22Rv1 (cell line): ENCODE results near the gene CD84.

ENCODE experiments used
- H3K27ac ChIP-seq: fragments of 450-650 bp; 2 replicates; pipeline ENCODE4 v1.5.1; 2017
- ZFX ChIP-seq: fragments of 450-650 bp; IDR thresholded peaks from 2 replicates; pipeline ENCODE4 v1.6.1; 2017; ENCODE audit warnings: antibody characterized with exemption, borderline replicate concordance
- TF ChIP-seq, protein P1 (sequence below): fragments of 450-650 bp; IDR thresholded peaks from 2 replicates; pipeline ENCODE4 v1.5.1; 2017; ENCODE audit warnings: mild to moderate bottlenecking

CD84 gene

DNA sequence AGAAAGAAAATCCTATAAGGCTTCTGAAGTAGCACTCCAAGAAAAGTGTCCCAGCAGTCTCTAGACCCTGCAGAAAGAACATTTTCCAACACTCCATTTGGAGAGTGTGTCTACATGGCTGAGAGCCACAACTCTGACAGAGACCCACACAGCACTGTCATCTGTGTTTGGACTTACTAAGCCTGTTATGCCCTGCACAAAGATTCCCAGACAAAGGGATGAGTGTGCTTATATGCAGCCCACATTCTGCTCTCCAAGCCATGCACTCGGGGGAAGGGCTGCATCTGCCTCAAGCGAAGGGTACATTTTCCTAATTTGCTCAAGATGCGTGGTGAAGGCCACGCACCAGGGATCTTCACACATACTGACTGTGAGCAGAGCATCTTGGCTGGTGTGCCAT lies 31.9 kb downstream of the CD84 start:
- no peak overlapping the region for H3K27ac ChIP-seq
- TF ChIP-seq, protein P1, sequence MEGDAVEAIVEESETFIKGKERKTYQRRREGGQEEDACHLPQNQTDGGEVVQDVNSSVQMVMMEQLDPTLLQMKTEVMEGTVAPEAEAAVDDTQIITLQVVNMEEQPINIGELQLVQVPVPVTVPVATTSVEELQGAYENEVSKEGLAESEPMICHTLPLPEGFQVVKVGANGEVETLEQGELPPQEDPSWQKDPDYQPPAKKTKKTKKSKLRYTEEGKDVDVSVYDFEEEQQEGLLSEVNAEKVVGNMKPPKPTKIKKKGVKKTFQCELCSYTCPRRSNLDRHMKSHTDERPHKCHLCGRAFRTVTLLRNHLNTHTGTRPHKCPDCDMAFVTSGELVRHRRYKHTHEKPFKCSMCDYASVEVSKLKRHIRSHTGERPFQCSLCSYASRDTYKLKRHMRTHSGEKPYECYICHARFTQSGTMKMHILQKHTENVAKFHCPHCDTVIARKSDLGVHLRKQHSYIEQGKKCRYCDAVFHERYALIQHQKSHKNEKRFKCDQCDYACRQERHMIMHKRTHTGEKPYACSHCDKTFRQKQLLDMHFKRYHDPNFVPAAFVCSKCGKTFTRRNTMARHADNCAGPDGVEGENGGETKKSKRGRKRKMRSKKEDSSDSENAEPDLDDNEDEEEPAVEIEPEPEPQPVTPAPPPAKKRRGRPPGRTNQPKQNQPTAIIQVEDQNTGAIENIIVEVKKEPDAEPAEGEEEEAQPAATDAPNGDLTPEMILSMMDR, result no peak
- TF ChIP-seq ZFX, result no peak

DNA sequence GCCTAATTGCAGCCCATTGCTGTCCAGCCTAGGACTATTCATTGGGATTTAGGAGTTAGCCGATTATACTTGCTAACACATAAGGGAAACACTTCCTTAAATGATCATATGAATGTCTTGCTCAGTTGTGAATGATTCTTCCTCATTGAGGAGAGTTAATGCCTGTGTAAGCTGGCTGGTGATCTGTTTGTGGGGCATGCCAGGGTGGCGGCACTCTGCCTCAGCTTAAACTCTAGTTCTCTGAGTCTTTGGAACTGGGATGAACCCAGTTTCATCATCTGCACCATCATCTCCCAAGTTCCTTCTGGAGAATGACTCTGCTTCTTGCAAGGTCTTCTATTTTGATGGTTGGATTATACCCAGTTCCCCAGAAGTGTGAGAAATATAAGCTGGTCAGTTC lies 32.4 kb downstream of the CD84 start:
- TF ChIP-seq, protein P1, result no peak
- no peak overlapping the region for H3K27ac ChIP-seq

DNA sequence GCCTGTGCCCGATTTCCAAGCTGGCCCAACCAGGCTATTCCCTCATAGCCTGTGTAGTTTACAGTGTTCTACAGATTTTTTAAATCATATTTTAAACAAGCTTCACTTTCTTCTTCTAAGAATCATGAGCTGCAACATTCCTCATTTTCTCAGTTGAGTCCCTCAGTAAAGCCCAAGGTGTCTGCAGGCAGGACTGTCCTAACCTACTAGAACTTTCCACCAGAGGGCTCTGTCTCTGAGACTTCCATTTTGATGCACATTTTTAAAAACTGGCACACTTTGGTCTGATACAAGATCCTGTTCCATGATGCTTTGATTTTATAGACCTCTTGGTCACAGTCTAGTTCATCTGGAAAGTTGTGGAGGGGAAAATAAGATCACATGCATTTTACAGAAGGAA lies 34.6 kb downstream of the CD84 start:
- no peak overlapping the region for H3K27ac ChIP-seq
- TF ChIP-seq ZFX, result no peak
- TF ChIP-seq, protein P1, result peak; percentile 60

DNA sequence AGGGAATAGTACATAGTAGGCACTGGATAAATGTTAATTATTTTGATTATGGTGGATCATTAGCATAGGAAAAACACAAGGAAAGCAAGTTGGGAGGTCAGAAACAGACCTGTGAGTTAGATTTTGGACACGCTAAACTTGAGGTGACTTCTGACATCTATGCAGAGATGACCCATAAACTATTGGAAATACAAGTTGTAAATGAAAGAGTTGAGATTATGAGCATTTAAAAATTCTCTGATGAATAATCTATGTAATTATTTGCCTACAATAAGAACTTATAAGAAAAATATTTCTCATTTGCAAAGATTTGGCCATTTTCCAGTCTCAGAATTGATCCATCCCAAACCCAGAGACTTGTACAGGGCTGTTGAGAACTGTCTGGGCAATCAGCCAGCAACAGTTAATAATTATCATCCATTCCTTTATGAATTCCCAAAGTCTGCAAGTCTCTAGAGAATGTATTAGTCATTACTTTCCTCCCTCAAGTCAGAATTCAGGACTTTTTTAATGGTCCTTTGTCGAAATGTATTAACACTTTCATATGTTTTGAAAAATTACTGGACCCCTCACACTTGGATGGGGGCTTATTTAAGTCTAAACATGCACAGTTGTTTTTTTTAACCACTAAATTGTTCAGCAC lies 36.9 kb downstream of the CD84 start:
- TF ChIP-seq ZFX, result no peak
- TF ChIP-seq, protein P1, result no peak
- no peak overlapping the region for H3K27ac ChIP-seq

DNA sequence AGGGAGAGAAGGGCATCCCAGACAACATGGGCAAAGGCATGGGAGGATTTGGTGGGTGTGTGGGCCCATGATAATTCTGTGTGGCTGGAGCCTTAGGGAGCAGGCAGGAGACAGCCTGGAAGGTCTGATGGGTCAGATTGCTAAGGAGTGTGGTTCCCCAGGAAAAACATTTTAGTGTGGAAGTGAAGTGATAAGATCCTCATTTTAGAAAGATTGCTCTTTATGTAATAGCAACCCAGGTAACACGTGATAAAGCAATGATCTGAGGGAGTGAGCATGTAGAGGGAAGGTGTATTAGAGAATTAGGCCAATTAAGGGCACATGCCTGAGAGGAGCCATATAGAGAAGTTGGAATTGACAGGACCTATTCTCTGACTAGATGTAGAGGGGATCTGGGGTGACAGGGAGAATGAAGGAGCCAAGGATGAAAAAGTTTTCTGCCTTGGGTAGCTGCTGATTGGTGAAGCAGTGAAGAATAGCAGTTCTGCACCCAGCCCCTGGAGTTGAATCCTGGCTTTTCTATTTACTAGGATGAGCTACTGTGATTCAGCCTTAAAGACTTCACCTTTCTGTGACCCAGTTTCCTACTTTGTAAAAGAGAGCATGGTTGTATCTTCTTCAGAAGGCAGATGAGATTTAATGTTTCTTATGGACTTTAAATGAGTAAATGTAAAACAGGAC lies 37.5 kb downstream of the CD84 start:
- TF ChIP-seq, protein P1, result no peak
- no peak for TF ChIP-seq ZFX
- H3K27ac ChIP-seq, result no peak overlapping the region

DNA sequence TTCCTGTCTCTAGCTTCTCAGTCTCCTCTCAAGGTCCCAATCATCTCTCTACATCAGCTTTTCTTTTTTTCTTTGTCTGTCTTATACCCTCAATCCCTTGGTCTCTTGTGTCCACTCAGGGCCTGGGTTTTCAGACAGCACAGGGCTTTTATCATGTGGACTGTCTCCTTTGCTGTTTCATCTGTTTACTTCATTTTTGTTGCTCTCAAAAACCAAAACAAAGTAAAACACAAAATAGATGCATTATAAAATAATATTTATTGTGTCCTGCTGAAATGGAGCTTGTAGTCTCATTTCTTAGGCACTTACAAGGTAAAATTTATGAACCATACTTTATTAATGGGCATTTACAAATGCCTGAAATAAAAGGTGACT lies 38.5 kb downstream of the CD84 start:
- H3K27ac ChIP-seq, result no peak overlapping the region
- TF ChIP-seq, protein P1, result no peak
- no peak for TF ChIP-seq ZFX

DNA sequence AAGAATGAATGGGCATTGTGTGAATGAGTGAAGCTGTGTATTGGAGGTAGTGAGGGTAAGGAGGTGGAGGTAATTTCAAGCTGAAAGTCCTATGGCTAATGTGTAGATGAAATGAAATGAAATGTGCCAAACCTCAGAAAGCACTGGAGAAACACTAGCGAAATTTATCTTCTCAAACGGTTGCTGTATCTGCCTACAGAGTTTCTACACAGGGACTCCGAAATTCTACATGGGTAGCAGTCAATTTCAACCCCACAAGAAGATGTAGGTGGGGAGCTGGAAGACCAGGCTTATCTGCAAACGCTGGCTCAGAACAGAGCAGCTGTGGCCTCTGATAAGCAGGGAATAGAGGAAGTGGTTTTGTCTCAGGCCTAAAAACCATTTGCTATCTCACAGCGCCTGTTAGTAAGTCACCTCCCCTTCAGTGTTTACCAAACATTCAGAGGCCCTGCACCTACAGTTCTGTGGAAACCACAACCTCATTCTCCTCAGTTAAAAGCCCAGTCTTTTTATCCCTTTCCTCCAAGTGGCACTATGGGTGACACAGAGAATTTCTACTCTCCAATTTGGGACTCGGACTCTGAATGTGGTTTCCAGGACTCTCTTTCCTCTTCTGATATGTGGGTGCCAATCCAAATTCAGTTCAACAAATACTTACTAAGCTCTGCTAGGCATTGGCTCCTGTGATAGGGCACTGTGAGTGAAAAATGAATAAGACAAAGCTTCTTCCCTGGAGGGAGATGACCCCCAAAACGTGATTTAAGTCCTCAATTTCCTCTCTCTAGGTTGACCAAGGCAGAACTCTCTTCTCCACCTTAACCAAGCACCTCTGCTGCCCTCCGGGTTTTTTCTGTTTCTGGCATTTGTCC lies 39.1 kb downstream of the CD84 start:
- TF ChIP-seq ZFX, result no peak
- TF ChIP-seq, protein P1, result no peak
- no peak overlapping the region for H3K27ac ChIP-seq
